HL-60/S4 treated with retinoic acid at 250 ng/mL for 4 days and 3 days (cell line): ENCODE results near the gene TRMT44.

Experiments used
- in situ Hi-C: fragments of 300-500 bp; cut with MboI; formaldehyde crosslinking; loops from 2 replicates; pipeline ENCODE4 v1.7.0; 2022; ENCODE audit warnings: low sequenced_read_pairs

Gene TRMT44

DNA sequence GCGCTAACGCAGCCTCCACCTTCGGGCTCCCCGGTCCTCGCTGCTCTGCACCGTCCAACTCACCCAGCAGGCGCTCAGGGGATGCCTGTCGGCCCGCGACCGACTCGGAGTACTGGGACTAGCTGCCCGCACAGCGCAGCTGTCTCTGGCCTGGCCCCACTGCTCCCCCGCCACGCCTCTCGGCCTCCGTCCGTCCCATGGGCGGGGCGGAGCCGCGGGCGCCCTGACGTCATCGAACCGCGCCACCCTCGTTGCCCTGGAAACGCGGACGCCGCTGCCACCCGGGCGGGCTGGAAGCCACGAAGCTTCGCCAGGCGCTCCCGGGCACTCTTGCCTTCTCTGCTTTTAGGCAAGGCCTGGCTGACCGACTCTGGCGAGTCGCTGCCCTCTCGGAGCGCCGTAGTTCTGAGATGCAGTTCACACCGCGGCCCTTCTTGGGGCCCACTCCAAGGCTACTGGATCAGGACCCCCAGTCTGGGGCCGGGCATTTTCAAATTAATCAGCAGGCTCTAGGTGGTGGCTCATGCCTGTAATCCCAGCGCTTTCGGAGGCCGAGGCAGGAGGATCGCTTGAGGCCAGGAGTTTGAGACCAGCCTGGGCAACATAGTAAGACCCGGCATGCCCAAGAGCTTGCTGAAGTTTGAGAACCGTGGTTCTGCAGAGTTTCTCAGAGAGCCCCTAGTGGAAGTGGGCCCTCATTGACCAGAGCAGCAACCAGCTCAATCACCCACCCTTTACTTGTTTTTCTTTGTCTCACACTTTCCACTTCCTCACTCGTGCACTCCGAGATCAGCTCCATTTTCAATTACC, 12.1 kb upstream of the TRMT44 start:
- in situ Hi-C loops, result no loop called here

DNA sequence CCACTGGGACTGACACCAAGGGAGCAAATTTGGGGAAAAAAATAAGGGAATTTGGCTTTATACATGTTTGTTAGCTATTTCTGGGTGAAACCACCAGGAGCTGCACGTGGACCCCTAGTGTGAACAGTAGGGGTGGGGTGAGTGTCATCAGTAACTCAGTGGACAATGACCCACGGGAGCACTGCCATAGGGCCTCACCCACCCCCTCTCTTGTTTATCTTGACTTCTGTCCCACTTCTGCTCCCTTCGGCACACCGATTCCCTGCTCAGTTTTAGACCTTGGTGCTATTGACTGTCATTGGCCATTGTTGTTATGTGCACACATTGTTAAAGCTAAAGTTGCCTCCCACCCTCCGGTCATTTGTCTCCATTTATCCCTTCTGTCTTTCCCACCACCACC, 9.0 kb upstream of the TRMT44 start:
- in situ Hi-C loops, result no loop called here

DNA sequence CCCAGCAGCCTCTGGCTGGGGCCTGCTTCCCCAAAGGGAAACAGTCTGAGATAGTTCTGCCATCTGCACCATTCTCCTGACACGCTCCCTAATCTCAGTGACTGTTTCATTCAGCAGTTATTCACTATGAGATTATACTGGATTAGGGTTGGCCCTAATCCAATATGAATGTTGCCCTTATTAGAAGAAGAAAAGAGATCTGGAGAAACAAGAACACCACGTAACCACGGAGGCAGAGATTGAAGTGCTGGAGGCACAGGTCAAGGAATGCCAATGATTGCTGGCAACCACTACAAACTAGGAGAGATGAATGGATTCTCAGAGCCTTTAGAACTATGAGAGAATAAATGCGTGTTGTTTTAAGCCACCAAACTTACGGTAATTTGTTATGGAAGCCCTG, 7.4 kb upstream of the TRMT44 start:
- in situ Hi-C loops, result no loop called here

DNA sequence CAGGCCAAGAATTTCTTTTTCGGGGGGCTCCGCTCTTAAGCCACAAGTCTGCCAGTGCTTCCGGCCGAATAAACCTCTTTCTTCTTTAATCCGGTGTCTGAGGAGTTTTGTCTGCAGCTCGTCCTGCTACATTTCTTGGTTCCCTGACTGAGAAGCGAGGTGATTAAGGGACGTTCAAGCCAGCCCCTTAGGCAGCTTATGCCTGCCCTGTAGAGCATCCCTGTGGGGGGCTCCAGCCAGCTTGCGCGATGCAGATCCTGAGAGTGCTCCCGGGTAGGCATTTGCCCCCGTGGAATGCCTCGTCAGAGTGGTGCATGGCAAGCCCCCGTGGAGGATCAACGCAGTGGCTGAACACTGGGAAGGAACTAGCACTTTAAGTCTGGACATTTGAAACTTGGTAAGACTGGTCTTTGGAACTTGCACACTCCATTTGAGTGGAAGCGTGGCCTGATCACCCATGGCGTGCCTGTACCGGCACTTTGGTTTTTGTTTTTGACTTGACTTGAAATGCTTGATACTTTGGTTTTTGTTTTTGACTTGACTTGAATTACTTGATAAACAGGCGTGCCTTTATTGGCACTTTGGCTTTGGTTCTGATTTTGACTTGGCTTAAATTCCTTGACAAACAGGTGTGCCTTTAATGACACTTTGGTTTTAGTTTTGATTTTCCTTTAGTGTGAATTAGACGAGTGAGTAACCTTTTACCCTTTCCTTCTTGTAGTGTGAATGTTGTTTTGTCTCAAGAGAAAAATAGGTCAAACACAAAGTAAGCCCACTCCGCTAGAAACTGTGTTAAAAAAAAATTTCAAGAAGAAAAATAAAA, 6.1 kb upstream of the TRMT44 start:
- in situ Hi-C loops, result no loop called here

DNA sequence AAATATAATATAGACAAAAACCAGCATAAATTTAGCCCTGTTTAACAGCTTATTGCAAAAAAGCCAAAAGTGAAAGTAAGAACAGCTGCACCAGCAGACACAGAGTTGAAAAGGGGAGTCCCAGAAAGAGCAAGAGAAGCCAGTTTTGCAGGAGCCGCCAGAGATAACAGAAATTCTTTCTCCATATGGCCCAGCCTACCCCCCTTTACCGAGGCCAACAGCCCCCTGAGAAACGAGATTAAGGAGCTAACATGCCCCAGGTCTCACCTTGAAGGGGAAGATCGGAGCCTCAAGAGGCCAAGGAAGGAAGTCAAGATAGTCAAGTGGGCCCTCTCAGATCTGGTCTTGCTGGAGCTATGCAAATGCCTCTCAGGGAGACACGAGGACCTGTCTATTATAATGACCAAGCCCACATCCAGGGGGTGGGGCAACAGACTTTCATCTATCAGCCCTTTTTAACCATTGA, 4.9 kb upstream of the TRMT44 start:
- in situ Hi-C loops, result no loop called here

DNA sequence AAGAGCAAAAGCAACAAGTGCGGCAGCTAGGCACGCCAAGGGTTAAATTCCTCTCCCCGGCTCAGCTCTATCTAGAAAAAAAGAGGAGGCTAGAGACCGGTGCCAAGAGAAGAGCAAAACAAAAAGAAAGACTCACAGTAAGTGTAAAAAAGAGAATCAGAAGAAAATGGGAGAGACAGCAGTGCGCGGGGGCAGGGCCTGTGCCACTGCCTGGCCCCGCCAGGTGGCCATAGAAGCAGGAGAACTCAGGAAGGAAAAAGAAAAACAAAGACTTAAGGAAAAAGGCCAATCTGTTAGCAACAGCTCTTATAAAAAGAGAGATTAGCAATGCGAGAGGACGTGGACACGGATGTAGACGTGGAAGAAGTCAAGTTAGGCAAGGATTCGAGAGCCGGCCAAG, 3.3 kb upstream of the TRMT44 start:
- in situ Hi-C loops, result no loop called here

DNA sequence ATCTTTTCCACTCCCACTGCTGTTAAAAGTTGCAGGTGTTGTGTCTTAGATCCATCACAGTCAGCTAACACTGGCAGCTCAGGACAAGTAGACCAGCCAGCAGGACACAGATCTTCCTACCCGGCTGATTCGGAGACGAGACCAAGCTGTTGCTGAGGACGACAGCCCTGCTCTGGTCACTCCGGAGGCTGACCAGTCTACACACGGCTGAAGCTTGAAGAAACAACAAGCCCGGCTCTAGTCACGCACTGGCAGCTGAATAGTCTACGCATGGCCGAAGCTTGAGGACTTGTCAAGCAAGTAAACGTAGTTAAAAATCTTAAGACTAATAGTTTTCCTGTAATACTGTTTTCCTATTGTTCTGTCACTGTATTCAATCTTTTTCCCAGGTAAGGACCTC, 1.8 kb upstream of the TRMT44 start:
- in situ Hi-C loops, result no loop called here

DNA sequence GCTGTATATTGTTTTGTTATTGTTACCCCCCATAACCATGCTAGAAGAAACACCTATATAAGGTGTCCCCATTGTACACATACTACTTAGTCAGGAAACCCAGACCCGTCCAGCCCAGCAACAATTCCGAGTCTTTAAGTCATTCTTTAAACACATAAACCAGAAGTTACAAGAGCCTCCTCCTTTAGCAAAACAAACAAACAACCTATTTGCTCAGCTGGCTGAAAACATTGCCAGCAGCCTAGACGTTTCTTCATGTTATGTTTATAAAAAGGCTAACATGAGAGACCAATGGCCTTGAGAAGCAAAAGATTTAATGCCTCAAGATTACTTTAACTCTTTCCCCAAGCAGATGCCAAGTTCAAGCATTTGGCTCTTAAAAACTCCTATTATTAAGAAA, 1.4 kb upstream of the TRMT44 start:
- in situ Hi-C loops, result no loop called here

DNA sequence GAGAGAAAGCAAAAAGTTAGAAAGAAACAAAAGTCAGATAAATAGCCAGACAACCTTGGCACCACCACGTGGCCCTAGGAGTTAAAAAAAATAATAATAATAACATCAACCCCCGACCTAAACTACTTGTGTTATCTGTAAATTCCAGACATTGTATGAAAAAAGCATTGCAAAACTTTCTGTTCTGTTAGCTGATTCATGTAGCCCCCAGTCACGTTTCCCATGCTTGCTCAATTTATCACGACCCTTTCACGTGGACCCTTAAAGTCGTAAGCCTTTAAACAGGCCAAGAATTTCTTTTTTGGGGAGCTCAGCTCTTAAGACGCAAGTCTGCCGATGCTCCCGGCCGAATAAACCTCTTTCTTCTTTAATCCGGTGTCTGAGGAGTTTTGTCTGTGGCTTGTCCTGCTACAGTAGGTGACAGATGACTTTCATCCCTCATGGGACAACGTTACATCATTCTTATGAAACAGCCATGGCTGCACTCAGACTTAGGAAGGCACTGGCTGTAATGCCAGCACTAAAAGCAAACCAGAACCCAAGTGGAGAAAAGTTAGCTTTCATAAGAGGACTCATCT, 574 bp upstream of the TRMT44 start:
- in situ Hi-C loops, result no loop called here

DNA sequence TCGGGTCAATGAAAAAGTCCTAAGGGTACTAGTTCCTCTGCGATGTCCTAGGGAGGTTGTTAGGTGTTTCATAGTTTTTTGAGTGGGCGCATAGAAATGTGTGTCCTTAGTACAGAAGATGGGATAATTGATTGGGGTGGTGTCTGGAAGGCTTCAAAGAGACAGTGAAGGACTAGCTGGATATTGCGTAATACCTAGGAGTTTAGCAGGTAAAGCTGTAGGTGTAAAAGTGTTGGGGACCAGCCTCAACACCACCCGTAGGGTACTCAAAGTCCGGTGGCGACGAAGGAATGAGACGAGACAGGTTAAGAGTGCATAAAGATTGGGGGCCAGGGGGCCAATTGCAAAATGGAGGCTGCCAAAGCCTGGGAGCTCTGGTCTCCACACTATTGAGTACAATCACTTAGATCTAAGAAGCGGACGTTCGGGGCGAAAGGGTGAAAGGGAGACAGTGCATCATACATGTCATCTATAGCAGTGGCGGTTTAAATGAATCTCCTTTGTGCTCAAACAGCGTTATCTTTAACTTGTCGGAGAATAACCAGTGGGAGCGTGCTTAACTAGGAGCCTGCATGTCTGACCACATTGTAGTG, 1.0 kb downstream of the TRMT44 start:
- in situ Hi-C loops, result no loop called here

DNA sequence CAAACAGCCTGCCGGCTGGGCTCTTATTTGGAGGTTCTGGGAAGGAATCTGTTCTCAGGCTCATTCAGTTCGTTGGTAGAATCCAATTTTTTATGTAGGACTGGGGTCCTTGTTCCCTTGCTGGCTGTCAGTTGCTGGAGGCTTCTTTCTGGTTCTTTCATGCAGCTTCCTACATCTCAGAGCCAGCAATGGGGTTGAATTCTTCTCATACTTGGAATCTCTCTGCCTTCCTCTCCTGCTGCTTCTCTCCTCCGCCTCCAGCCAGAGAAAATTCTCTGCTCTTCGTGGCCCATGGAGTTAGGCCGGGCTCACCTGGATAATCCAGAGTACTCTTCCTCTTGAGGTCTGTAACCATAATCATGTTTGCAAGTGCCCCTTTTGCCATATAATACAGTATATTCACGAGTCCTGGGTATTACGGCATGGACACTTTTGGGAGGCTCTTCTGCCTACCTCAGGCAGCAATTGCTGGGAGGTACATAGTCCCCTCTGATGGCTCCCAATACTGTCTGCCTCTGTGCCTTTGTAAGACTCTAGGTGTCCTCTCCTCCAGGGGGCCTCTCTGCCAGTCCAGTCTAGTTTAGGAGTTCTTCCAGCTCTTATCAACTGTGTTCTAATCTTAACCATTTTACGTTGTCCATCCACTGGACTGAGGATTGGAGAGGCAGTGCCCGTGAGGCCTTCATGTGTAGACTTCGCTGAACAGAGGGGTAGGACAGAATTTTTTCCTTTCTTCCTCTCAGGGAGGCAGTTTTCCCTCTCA, 2.2 kb downstream of the TRMT44 start:
- in situ Hi-C loops, result no loop called here

DNA sequence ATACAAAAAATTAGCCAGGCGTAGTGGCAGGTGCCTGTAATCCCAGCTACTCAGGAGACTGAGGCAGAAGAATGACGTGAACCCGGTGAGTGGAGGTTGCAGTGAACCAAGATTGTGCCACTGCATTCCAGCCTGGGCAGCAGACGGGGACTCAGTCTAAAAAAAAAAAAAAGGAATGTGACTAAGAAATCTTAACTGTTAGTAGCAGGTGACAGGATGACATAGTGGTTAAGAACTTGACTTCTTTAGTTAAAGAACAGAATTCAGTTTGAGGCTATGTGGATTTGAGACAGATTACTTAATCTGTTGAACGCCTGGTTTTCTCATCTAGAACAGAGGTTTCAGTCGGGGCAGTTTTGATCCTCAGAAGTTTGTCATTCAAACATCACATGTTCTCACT, 3.2 kb downstream of the TRMT44 start:
- in situ Hi-C loops, result no loop called here

DNA sequence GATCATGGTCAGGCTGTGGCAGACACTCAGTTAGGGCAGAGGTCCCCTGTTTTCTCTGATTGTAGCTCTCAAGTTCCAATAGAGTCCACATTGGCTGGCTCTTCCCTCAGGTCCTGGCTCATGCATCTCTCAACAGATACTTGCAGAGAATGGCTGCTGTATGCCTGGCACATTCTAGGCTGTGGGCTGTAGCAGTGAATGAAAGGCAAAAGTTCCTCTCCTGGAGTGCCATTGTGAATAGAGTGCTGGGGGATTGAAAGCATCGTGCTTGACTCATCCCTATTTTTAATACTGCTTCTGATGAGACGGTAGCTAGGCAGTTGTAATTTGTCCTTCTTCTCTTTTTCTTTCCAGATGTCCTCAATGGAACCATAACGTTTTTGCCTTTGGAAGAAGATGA, 5.5 kb downstream of the TRMT44 start:
- in situ Hi-C loops, result no loop called here

DNA sequence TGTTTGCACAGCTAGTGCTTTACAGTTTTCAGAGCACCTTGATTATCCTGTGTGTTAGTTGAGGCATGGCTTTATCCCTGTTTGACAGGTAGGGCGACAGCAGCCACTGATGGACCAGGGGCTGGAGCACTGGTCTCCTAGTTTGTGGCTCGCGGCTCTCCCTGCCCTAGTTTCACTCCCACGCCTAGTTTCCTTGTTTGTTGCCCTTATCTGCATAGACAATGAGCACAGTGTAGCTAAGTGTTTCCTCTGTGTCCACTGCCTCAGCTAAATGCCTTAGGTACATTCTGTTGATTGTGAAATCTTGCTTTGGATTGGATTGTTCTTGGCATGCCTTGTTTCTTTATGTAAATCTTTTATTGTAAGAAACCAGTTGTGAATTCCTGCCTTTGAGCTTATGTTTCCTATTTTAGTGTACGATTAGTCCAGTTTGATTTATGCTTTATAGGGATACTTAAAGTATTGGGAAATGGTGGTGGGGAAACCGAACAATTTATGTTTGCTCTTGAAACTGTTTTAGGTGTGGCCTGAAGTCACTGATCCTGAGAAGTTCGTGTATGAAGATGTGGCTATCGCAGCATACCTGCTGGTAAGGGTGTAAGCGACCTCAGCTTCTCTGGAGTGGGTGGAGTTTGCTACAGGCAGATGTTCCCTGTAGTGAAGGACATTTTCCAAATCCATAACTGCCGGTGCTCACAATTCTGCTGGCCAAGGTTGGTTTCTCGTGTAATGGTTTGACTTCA, 11.0 kb downstream of the TRMT44 start:
- in situ Hi-C loops, result no loop called here

DNA sequence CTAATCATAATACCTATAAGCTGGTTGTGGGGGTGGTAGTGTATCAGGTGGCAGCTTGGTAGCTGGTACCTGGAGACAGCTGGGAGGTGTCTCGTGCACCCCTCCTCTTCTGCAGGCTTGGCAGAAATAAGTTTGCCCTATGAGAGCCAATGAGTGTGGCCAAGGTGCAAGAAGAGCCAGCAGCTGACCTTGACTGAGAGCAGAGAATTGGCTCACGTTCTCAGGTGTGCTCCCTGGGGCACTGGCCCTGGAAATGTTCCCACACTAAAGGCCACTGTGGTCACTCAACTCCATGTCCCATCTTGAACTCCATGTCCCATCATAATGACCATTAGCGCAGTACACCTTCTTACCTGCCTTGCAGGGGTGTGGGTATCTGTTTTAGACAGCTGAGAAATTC, 13.4 kb downstream of the TRMT44 start:
- in situ Hi-C loops, result no loop called here

DNA sequence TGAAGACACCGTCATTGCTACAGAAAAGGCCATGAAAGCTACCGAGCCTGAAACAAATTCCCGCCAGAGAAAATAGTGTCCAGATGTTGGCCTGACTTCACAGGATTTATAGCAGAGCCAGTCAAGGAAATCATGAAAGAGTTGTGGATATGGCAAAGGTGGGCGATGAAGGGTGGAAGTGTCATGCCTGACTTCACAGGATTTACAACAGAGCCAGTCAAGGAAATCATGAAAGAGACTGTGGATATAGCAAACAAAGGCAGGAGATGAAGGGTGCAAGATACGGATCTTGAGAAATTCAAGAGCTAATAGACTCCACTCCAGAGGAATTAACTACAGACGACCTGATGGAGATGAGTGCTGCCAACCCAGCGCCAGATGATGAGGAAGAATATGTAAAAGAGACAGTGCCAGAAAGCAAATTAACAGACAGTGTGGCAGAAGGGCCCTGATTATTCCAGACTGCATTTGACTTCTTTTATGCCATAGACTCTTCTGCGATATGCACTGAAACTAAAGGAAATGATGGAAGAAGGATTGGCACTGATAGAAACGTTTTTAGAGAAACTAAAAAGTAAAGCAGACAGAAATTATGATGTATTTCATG, 17.2 kb downstream of the TRMT44 start:
- in situ Hi-C loops, result no loop called here

DNA sequence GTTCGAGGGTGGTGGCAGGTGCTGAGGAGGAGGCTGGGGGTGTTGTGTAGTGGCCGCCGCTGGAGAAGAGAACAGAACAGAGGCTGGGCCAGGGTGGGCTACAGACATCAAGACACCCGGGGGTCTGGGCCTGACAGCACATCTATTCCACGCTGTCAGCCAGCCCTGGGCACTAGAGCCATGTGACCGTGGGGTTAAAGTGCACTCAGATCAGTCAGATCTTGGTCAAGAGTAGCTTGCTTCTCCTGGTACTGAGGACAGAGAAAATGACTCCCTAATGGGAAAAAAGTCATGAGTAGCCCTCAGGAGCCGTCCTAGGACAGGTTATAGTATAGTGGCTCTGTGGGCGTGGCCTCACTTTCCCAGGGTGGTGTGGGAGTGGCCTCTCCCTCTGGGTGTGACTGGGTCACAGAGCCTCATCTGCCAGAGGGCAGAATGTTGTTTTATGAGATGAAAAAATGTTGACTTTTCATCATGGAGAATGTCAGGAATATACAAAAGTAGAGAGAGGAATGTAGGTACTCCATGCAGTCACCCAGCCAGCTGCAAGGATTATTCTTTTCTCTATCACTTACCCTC, 19.4 kb downstream of the TRMT44 start:
- in situ Hi-C loops, result no loop called here

DNA sequence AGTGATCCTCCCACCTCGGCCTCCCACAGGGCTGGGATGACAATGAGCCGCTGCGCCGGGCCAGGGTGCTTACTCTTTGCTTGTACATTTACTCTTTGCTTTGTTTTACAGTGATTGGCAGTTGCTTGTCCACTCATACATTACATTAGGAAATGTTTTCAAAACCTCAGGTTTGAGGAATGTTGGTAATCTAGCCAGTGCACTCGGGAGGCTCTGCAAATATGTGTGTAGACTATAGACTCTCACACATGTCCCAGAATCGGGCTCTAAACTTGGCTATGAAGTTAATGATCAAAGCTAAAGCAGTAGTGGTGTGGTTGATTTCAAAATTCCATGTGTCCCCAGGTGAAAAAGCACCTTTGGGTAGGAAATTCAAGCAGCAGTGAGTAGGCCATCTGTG, 20.5 kb downstream of the TRMT44 start:
- in situ Hi-C loops, result no loop called here

DNA sequence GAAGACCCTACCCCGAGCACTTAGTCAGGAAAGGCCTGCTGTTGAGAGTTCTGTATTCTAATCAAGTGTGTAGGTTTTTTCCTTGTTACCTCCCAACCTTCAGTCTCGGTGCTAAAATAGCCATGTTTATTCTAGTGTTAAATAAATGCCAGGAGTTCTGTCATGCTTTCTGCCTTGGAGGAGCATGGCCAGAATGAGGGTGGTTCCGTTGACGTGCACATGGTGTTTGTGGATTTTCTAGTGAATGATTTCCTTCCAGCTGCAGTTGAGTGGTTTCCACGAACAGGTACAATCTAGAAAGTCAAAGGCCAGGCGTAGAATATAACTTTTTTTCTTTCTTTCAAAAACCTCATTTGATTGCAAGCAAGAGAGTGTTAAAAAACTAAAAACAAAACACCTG, 21.0 kb downstream of the TRMT44 start:
- in situ Hi-C loops, result no loop called here
